ENCODE results near the gene ZDHHC7. TPM values are rescaled to one million over a fixed set of nuclear protein-coding genes. Genes with fewer than 3 reads are reported as not detected.

The ZDHHC7 gene
- total RNA-seq, 1 experiment from 2014 or later: 39.1 TPM

GRCh38 chr16:85011846-85012284 is 530 bp upstream of the ZDHHC7 start:
- H3K4me1 ChIP-seq (ENCODE audit: insufficient read depth, low read length): peaks cover 3% of the 10 kb centered on the region; the same call in 1 of the 2 replicates
- peak overlapping the region; percentile 62 for H2BK5ac ChIP-seq (ENCODE audit: insufficient read length, low read length)
- Mint-ChIP-seq H3K9me3 (no peaks in the 10 kb centered on the region), H3K4me1 (peaks cover 7 to 11% of the 10 kb centered on the region in 2 experiments), H3K4me3 (peak overlapping the region; percentile 94 to 97), H3K27me3 (ENCODE audit: low read depth) (peaks cover 2% of the 10 kb centered on the region), H3K36me3 (ENCODE audit: insufficient read depth in 1 of 3, low read depth in 3 of 3) (no peaks in the 10 kb centered on the region; a peak in 1 of 7 replicates), H3K27ac (peak overlapping the region; percentile 99)
- H4K91ac ChIP-seq (ENCODE audit: insufficient read length, low read depth, low read length): no peak overlapping the region
- WGBS (ENCODE audit: extremely low coverage, insufficient read length, low lambda C conversion rate): no CpG with 5 or more reads among the region's 17 CpGs
- peak overlapping the region; percentile 59 for H3K14ac ChIP-seq (ENCODE audit: insufficient read depth, low read length)
- no peak overlapping the region for H3K23ac ChIP-seq (ENCODE audit: insufficient read length, low read depth, low read length)
- no peaks in the 10 kb centered on the region for H3K27me3 ChIP-seq (ENCODE audit: insufficient read depth, low read length)
- H3K79me2 ChIP-seq (ENCODE audit: insufficient read depth, low read length): peaks cover 14% of the 10 kb centered on the region; the same call in 1 of the 2 replicates
- no peak overlapping the region for H3T11ph ChIP-seq (ENCODE audit: low read length)
- peak overlapping the region; percentile 76 for H3K18ac ChIP-seq (ENCODE audit: insufficient read length, low read depth, low read length)
- peaks cover 7% of the 10 kb centered on the region for H3K79me1 ChIP-seq (ENCODE audit: insufficient read depth, low read depth, low read length, poor library complexity, severe bottlenecking)
- H2BK15ac ChIP-seq (ENCODE audit: low read depth, low read length): no peak overlapping the region
- H4K8ac ChIP-seq (replicated peaks; ENCODE audit: insufficient read length, low read depth, low read length): no peak overlapping the region
- no peak overlapping the region for H2BK120ac ChIP-seq (ENCODE audit: low read depth, low read length, poor library complexity, severe bottlenecking)
- no peaks in the 10 kb centered on the region for H3K9me3 ChIP-seq (ENCODE audit: control insufficient read depth, low read depth, low read length)
- H3K4me2 ChIP-seq (ENCODE audit: insufficient read depth, insufficient read length, low read length): peak overlapping the region; percentile 87
- H3K23me2 ChIP-seq (ENCODE audit: insufficient read length, low read depth, low read length, poor library complexity, severe bottlenecking): peaks cover 7% of the 10 kb centered on the region
- H3K27ac ChIP-seq (ENCODE audit: insufficient read length, low read depth, low read length): peak overlapping the region; percentile 28
- no peak for TF ChIP-seq CTCF (conservative IDR thresholded peaks at IDR 0.05)
- no peak for DNase-seq
- H2BK20ac ChIP-seq (ENCODE audit: low read depth, low read length, poor library complexity, severe bottlenecking): no peak overlapping the region
- H2AFZ ChIP-seq (ENCODE audit: low read length): no peak overlapping the region
- H2BK12ac ChIP-seq (ENCODE audit: insufficient read length, low read depth, low read length): no peak overlapping the region
- no peaks in the 10 kb centered on the region for H4K20me1 ChIP-seq (ENCODE audit: control insufficient read depth, insufficient read depth, insufficient read length)
- no peak overlapping the region for H3K4ac ChIP-seq (ENCODE audit: low read depth, low read length)
- H3K56ac ChIP-seq (ENCODE audit: insufficient read length, low read depth, low read length): no peak overlapping the region
- H3K9ac ChIP-seq (ENCODE audit: extremely low read depth, insufficient read length, low read length): peak overlapping the region; percentile 81
- no peak overlapping the region for H2AK5ac ChIP-seq (ENCODE audit: insufficient read length, low read length)
- no peak overlapping the region for H4K5ac ChIP-seq (ENCODE audit: insufficient read length, low read depth, low read length)

All from H9 (cell line).